Stimulated activated CD8-positive, alpha-beta memory T cell treated with anti-CD3 and anti-CD28 coated beads, Interleukin-15, amount 100 ng/mL, for 4 hours (primary cell): ENCODE data around the gene SMARCB1.

Experiments used
- DNase-seq, 2 donors: peaks; one replicate each; pipeline ENCODE4 v3.0.0-alpha.2; 2020; ENCODE audit warnings: low read depth in 2 of 2

SMARCB1 gene

DNA sequence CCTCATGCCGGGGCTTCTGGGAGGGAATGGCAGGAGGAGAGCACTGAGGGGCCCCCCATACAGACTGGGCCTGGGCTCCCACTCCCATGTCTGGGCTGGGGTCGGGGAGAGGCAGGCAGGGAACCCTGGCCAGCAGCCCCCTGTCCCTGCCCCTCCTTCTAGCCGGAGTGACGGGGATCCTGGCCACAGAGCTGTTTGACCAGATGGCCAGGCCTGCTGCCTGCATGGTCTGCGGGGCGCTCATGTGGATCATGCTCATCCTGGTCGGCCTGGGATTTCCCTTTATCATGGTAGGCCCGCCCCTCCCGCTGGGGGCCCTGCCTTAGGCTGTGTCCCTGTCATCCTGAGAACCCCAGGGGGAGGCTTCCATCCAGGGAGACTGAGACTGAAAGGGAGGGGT lies 97.4 kb downstream of the SMARCB1 start:
- DNase-seq = no peak
